RWPE2 (cell line): ENCODE data around the gene COL2A1.

Experiments
- ATAC-seq: fragments of 200-7000 bp; cut with Tn5 transposase; 3 replicates; pipeline ENCODE4 v1.9.1; 2021; ENCODE audit warnings: low read depth
- DNase-seq: peaks from one replicate; pipeline ENCODE4 v3.0.0-alpha.2; 2020; ENCODE audit warnings: low spot score
- H3K27ac ChIP-seq: fragments of 450-650 bp; 2 replicates; pipeline ENCODE4 v1.5.1; 2017; ENCODE audit warnings: mild to moderate bottlenecking; ENCODE audit not compliant: poor library complexity, severe bottlenecking
- H3K27me3 ChIP-seq: fragments of 250-450 bp; sonication (Bioruptor Pico); 2 replicates; pipeline ENCODE4 v1.5.1; 2021; ENCODE audit warnings: mild to moderate bottlenecking, moderate library complexity; ENCODE audit not compliant: insufficient read depth, poor library complexity, severe bottlenecking
- H3K36me3 ChIP-seq: fragments of 250-450 bp; sonication (Bioruptor Pico); 2 replicates; pipeline ENCODE4 v1.5.1; 2020; ENCODE audit warnings: low read depth, mild to moderate bottlenecking, moderate library complexity
- H3K4me1 ChIP-seq: fragments of 250-450 bp; sonication (Bioruptor Pico); 2 replicates; pipeline ENCODE4 v1.5.1; 2021; ENCODE audit warnings: mild to moderate bottlenecking, moderate library complexity; ENCODE audit not compliant: insufficient read depth, poor library complexity, severe bottlenecking
- H3K4me3 ChIP-seq: fragments of 250-450 bp; sonication (Bioruptor Pico); 2 replicates; pipeline ENCODE4 v1.5.1; 2021; ENCODE audit warnings: mild to moderate bottlenecking, moderate library complexity; ENCODE audit not compliant: severe bottlenecking
- H3K9me3 ChIP-seq: fragments of 250-450 bp; sonication (Bioruptor Pico); 2 replicates; pipeline ENCODE4 v1.5.1; 2021; ENCODE audit warnings: mild to moderate bottlenecking, moderate library complexity; ENCODE audit not compliant: severe bottlenecking
- TF ChIP-seq, protein P1 (sequence below): fragments of 450-650 bp; IDR thresholded peaks from one replicate; pipeline ENCODE4 v1.5.1; 2017; ENCODE audit warnings: mild to moderate bottlenecking, moderate library complexity; ENCODE audit not compliant: poor library complexity, severe bottlenecking

The COL2A1 gene

DNA sequence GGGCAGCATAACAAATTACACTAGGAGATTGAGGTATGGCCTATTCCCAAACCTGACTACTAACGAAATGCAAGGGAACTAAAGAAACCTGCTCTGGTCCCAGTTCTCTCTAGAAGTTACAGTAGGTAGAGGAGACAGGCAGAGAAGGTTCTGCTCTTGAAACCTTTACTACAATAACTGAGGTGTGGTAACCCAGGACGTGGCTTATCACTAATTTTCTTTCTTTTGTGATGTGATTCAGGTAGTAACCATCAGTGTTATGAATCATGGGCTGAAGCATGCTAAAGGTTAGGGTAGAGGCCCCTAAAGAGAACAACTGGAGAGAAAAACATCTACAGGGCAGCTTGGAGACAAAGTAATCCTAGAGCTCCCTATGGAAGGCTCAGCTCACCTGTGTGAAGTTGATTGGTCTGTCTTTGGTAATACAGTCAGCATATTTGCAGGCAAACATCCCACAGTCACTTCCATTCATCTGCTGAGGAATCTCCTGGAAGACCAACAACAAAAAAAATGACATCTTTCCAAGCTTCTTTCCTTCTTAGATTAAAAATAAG lies 41.8 kb upstream of the COL2A1 start:
- ATAC-seq (no peak), DNase-seq (no peak)
- TF ChIP-seq, protein P1, sequence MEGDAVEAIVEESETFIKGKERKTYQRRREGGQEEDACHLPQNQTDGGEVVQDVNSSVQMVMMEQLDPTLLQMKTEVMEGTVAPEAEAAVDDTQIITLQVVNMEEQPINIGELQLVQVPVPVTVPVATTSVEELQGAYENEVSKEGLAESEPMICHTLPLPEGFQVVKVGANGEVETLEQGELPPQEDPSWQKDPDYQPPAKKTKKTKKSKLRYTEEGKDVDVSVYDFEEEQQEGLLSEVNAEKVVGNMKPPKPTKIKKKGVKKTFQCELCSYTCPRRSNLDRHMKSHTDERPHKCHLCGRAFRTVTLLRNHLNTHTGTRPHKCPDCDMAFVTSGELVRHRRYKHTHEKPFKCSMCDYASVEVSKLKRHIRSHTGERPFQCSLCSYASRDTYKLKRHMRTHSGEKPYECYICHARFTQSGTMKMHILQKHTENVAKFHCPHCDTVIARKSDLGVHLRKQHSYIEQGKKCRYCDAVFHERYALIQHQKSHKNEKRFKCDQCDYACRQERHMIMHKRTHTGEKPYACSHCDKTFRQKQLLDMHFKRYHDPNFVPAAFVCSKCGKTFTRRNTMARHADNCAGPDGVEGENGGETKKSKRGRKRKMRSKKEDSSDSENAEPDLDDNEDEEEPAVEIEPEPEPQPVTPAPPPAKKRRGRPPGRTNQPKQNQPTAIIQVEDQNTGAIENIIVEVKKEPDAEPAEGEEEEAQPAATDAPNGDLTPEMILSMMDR, result no peak
- Histone ChIP-seq H3K27me3 (no peaks in the 10 kb centered on the region), H3K9me3 (no peaks in the 10 kb centered on the region), H3K4me1 (no peaks in the 10 kb centered on the region), H3K27ac (no peak overlapping the region), H3K36me3 (peaks cover 60% of the 10 kb centered on the region), H3K4me3 (no peak overlapping the region)

DNA sequence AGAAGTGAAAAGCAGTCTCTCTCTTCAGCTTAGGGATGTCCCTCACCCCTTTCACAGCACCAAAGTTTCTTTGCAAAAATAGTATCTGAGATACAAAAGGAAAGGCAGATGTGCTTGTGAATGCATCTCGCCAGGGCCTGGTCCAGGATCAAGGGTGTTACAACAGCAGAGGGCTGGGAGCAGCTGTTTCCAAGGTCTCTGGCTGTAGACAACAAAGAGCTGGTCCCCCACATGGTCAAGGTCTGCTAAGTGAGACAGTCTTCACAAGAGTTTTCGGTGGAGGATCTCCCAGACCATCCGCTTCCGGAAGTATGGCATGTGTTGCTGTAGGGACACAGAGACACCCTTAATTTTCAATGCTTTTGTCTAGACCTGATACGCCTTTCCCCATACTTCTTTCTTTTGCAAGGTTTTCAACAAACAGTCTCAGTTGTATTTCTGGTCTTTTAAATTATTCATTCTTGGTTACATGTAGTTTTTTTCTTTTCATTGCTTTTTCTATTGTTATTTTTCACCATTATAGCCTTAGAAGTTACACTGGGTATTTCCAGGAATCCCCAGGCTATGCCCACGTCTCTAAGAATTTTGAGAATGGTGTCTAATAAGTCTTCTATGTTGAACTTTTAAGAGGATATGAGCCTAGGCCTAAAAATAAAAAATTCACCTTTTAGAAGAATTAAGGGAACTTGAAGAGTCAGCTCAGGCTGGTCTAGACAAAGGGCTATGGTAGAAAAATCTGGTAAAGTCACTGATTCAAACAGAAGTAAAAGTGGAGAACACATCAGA lies 41.0 kb upstream of the COL2A1 start:
- TF ChIP-seq, protein P1, result no peak
- peaks cover 60% of the 10 kb centered on the region for H3K36me3 ChIP-seq
- no peaks in the 10 kb centered on the region for H3K4me1 ChIP-seq

DNA sequence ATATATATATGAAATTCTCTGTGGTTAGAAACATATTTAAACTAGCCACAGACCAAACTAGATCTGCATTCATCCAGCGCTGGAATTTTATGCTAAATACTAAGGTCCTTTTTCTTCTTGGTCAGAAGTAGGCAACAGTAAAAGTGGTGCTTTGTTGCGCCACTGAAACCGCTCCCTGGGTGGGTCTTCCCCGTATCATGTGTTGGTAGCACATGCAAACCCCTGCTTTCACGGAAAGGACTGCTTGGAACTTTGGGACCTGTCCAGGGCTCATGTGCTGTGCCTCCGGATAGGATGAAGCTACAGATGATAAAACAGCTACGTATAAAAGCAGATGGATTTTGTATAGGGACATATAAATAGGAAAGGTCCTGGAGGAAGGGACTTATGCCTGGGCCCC lies 40.1 kb upstream of the COL2A1 start:
- TF ChIP-seq, protein P1, result no peak
- ATAC-seq, result no peak

More for the DNA sequence above, 41.0 kb upstream of the COL2A1 start:
- Histone ChIP-seq H3K27me3 (no peaks in the 10 kb centered on the region), H3K4me3 (no peak overlapping the region), H3K9me3 (no peaks in the 10 kb centered on the region), H3K27ac (no peak overlapping the region)
- ATAC-seq (no peak), DNase-seq (no peak)

DNA sequence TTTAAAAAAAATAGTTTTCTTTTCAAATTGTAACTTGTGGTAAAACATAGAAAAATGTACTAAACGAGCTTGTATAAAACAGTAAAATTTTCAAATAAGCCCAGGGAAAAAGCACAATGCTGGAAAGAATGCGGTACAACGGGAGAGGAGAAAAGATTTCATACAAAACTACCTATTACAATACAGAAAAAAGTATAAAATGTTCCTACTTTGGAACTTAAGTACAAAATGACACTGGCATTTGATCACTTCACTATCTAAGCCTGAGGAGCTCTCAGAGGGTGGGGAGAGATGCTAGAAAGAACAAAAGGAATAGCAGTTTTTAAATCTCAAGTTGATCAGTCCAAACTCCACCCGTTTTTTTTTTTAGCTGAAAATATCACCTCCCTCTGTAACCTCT lies 39.5 kb upstream of the COL2A1 start:
- Histone ChIP-seq H3K4me3 (no peak overlapping the region), H3K27ac (no peak overlapping the region), H3K9me3 (no peaks in the 10 kb centered on the region), H3K4me1 (no peaks in the 10 kb centered on the region), H3K27me3 (no peaks in the 10 kb centered on the region), H3K36me3 (peaks cover 48% of the 10 kb centered on the region)
- TF ChIP-seq, protein P1, result no peak
- DNase-seq (no peak), ATAC-seq (no peak)

More for the DNA sequence above, 40.1 kb upstream of the COL2A1 start:
- no peak for DNase-seq
- H3K9me3 ChIP-seq, result no peaks in the 10 kb centered on the region
- H3K4me1 ChIP-seq, result no peaks in the 10 kb centered on the region
- peaks cover 54% of the 10 kb centered on the region for H3K36me3 ChIP-seq
- no peaks in the 10 kb centered on the region for H3K27me3 ChIP-seq
- no peak overlapping the region for H3K27ac ChIP-seq
- no peak overlapping the region for H3K4me3 ChIP-seq
